Brain pericyte (primary cell): ENCODE data around the gene HCN2.
"Not testable (repeated sequence)": the region's sequence is repeated elsewhere in the genome, so short reads cannot be mapped to it uniquely, and the experiment has no call there.

Source experiments
- DNase-seq: peaks from one replicate; pipeline ENCODE4 v3.0.0-alpha.2; 2012; ENCODE audit warnings: low read depth, low spot score

HCN2 gene

DNA sequence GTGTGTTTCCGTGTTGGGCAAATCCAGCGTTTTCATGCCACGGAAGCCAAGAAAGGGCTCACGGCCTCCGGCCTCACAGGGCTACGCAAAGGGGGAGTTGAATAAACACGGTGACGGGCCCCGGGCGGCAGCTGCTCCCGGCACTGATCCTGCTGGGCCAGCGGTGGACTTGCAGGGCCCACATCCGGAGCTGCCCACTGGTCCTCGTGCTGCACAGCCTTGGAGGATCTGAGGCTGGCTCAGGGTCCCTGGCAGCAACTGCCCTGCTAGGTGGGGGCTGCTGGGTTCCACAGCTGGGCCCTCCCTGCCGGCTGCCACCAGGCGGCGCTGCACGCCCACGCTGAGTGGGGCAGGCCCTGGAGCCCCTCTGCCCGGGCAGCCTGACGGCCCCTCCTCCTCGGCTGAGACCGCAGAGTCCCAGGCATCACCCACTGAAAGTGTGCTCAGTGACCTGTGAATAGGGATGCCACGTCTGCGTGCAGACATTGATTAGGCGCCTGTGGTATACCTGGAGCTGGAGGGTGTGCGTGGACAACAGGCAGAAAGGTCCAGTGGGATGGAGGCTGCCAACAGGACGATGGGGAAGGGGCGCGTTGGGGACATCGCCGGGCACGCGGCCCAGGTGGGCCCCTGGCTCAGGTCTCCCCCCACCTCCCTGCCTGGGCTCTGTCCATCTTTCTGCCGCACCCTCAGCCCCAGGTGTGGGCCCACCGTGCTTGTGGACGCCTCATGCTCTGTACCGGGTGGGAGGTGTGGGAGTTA, 5.3 kb upstream of the HCN2 start:
- no peak for DNase-seq

DNA sequence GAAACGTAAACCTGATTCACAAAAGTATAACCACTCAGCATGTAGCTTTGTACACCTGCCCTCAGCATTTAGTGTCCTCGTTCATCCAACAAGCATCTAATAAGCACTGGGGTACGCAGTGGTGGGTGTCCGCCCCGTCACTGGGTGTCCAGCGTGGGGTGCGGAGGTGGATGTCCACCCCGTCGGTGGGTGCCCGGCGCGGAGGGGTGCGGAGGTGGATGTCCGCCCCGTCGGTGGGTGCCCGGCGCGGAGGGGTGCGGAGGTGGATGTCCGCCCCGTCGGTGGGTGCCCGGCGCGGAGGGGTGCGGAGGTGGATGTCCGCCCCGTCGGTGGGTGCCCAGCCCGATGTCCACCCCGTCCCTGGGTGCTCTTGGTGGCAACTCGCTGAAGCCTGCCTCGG, 4.5 kb upstream of the HCN2 start:
- DNase-seq: not testable (repeated sequence)

DNA sequence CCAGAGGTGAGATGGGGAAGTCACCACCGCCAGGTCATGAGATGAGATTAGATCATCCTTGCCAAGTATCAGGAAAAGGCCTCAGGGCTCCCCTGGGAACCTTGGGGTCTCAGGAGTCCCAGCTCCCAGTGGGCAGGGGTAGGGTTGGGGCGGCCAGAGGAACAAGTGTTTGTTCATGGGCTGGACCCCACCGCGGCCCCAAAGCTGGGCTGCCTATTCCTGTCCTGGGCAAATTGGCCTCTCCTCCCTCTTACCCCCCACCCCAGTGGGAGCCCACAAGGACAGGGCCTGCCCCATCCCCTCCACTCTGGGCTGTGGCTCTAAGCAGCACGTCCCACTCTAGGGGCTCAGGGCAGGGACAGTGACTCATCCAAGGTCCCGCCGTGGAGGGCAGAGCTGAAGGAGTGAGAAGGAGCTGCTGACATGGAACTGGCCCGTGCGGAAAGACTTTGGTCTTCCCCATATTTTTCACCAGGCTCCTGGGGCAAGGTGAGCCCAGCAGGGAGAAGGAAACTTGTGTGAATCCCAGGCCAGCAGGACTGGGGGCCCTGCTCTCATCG, 4.0 kb upstream of the HCN2 start:
- DNase-seq: no peak

DNA sequence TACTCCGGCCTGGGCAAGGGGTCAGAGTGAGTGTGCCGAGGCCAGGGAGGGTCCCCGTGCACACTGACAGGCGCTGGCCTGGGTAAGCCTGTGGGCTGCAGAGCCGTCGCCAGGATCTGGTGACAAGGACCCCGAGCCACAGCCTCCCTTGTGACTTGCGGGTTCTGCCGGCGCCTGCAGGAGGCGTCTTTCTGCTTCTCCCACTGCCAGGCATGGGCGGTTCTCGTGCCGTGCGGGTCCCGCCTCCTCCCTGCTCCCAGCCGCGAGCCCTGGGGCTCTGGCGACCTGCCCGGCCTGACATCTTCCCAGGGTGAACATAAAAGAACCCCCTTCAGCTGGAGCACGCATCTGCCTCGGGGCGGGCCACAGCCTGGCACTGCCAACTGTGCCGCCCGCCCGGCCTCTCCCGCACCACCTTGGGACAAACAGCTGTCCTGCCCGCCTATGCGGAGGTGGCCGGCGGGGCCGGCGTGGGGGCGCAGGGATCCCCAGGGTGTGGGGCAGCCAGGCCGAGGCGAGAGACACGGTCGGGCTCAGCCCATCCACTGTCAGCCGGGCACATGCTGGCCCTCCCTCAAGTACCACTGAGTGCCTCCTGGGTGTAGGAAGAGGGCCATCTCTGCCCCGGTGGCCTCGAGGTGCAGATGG, 1.5 kb upstream of the HCN2 start:
- DNase-seq: peak; percentile 77

DNA sequence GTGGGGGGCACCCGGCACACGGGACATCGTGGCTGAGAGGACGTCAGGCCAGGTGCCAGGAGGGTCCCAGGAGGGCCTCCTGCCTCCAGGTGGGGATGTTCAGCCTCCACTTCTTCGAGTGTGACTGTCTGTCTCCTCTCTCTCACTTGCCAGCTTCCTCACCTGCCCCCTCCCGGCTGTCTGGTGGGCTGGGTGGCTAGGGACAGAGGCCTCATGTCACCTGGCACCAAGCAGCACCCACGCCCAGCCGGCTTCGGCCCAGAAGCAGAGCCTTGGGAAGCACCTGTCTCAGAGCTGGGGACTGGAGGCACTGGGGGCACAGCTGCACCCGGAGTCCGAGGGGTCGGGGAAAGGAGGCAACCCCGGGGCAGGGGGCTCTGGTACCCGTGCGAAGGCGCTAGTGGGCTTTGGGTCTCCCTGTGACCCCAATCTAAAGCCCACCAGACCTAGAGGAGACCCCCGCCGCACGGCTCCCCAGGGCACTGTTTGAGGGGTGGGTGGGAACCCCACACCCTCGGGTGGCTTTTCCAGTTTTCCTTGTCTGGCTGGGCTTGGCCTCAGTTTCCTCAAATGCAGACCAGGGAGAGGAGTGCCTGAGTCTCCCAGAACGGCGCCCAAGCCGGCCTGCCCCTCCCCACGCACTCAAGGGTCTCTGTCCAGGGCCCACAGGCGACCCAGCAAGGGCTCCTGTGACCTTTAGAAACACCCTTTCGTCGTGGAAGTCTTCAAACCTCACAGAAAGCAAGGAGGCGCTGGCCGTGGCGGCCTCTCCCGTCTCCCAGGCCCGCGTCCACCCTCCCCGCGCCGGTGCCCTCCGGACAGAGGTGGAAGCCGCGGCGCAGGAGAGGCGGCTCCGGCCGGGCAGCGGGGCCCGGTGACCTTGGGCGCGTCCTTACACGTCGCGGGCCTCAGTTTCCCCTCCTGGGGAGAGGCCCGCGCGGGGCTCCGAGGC, 664 bp upstream of the HCN2 start:
- DNase-seq: no peak

DNA sequence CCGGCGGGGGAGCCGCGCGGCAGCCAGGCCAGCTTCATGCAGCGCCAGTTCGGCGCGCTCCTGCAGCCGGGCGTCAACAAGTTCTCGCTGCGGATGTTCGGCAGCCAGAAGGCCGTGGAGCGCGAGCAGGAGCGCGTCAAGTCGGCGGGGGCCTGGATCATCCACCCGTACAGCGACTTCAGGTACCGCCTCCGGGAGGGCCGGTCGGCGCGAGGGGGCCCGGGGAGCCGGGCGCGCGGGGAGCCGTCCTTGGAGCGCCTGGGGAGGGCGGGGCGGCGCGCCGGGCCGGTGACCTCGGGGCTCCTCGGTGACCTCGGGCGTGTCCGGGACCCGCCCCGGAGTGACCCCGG, 690 bp downstream of the HCN2 start:
- no peak for DNase-seq

DNA sequence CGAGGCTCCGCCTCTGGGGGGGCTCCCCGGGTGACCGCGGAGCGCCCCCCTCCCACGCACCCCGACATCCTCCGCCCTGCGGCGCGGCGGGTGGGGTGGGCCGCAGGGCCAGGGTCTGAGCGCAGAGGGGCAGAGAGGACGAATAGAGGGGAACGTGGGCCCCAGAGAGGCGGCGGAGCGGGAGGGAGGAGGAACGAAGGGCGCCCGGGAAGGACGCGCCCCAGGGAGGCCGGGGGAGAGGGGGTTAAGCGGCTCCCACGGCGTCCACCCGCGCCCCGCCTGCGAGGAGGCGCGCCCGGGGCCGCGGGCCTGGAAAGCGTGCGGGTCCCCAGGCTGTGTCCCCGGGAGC, 1.0 kb downstream of the HCN2 start:
- DNase-seq: no peak

DNA sequence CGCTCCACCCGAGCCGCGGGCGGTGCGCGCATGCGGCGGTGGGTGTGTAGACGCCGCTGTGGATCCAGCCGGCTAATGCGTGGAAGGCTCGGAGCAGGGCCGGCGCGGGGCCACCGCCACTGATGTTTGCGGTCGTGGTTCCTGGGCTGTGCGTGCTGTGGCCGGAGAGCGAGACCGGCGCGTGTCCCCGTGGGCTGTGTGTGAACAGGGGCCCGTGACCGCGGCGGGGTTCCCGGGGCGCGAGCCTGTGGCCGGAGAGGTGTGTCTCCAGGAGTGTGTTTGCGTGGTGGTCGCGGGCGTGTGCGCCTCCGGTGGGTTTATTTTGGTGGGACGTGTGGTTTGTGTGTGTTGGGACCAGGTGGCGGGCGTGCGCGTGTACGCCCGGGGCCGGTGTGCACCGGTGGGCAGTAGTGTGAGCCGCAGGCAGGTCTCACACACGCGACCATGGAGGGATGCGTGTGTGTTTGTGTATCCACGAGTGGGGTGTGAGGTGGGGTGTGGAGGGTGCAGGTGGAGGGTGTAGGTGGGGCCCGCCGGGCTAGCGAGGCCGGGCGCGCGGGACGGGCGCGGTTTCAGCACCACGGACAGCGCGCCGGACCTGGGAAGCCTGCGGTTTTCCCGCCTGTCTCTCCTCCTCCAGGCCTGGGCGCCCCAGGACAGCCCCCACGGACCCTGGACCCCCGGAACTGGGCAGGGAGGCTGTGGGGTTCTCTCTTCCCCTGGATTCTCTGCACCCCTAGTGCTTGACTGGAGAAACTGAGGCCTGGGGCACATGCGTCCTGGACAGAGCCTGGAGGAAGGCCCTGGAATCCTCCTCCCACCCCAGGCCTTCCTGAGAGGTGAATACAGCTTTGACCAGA, 1.6 kb downstream of the HCN2 start:
- no peak for DNase-seq

DNA sequence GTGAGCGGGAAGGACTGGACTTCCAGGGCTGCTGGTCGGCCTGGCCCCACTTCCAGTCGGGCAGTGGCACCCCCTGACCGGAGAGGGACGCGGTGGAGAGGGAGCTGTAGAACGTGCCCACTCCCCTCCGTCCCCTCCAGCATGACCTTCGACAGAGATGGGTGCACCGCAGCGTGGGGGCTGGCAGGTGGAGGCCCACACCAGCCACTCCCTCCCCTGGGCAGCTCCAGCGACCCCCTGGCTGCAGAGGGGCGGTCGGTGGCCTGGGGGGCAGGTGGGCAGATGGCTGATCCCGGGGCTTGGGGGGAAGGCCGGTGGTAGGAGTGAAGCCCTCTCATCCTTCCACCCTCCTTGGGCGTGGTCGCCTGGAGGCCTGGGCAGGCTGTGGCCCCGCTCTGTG, 2.4 kb downstream of the HCN2 start:
- DNase-seq: no peak

DNA sequence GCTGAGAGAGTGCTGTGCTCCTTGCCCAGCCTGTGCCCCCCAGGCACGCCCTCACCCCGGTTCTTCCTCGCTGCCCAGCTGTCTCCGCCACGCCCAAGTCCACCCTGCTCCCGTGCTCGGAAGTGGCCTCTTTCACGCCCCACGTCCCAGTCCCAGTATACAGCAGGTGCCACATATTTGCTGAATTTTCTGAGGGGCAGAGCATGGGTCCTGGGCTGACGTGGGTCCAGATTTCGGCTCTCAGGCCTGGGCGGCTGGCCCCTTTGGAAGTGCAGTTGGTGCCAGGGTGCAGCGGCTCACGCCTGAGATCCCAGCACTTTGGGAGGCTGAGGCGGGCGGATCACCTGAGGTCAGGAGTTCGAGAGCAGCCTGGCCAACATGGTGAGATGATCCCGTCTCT, 3.4 kb downstream of the HCN2 start:
- no peak for DNase-seq

DNA sequence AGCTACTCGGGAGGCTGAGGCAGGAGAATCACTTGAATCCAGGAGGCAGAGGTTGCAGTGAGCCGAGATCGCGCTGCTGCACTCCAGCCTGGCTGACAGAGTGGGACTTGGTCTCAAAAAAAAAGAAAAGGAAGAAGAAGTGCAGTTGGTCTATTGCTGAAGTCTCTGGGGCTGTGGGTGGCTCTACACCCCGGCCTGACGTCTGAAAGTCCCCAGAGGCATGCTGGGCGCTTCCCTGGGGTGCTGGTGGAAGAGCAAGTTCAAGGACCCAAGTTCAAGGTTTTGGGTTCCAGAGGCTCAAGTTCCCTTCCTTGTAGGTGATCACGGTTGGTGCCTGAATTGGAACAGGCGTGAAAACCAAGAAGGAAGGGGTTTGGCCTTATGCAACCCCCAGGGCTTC, 3.8 kb downstream of the HCN2 start:
- no peak for DNase-seq

DNA sequence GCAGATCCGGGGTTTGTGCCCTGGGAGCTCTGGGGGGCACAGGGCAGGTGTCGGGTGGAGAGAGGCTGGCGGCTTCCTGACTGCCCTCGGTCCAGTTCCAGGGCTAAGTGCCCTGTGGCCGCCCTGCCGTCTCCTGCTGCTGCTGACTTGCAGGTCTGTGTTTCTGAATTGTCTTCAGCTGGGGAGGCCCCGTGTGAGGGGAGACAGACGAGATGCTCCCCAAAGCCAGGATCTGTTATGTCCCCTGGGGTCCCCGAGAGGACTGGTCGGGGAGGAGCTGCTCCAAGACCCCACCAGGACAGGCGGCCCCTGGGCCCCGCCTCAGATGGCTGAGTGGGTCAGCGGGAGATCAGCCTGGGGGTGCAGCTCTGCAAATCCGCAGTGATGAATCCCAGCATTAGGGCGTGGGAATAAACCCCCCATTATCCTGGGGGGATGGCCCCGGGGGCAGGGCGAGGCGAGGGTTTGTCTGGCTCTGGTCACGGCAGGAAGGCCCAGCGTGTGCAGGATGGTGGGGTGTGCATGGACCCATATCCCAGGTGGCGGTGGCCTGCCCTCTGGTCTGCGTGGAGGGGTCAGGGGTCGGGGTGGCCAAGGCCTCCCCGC, 4.7 kb downstream of the HCN2 start:
- DNase-seq: no peak

DNA sequence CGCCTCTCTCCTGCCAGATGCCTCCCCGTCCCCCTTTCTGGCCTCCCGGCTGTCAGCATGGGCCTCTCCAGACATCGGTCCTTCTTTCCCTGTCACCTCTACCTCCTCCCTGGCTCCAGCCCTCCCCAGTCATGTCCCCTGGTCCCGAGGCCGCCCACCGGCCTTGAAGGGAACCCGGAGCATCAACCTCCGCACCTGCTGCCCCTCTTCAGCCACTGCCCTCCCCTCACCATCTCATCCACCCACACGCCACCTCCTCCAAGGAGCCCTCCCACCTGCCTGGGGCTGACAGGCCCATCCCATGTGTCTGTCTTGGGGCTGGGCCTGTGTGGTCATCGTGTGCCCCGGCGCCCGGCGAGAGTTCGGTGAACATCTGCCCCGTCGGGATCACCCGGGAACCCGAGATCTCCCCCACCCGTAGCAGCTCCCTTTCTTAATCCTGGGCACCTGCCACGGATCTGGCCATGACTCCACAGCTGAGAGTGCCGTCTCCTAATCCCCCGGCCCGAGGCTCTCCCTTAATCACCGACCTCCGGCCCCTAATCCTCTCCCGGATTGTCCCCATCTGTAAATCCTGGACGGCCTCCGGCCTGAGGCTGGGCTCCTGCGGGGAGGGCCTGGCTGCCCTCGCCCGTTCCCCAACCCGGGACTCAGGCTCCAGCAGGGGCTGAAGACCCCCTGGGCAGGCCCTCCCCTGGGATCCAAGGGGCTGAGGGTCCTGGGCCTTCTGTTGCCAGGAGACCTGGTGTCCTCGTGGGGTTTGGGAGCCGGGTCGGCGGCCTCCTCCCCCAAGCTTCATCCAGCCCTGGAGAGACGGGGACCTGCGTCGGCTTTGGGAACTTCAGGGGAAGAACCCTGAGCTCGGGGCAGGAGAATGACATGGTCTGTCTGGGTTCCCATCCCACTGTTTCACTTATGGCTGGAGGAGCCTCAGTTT, 5.9 kb downstream of the HCN2 start:
- DNase-seq: no peak

DNA sequence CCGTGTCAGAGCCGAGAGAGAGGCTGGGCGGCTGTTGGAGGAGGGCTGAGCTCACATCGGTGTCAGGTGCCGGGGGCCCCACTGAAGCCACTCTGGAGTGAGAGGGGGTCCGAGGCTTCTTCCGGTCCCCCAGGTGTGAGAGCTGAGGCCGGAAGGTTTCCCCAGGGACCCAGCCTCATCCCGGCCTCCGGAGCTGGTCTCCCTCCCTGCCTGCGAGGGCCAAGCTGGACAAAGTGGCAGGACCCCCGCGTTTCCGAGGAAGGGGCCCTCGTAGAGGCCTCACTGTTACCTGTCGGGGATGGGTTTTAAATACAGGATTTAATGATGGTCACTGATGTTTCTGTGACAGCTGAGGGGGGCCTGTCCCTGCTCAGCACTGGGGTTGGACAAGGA, 6.6 kb downstream of the HCN2 start:
- no peak for DNase-seq

DNA sequence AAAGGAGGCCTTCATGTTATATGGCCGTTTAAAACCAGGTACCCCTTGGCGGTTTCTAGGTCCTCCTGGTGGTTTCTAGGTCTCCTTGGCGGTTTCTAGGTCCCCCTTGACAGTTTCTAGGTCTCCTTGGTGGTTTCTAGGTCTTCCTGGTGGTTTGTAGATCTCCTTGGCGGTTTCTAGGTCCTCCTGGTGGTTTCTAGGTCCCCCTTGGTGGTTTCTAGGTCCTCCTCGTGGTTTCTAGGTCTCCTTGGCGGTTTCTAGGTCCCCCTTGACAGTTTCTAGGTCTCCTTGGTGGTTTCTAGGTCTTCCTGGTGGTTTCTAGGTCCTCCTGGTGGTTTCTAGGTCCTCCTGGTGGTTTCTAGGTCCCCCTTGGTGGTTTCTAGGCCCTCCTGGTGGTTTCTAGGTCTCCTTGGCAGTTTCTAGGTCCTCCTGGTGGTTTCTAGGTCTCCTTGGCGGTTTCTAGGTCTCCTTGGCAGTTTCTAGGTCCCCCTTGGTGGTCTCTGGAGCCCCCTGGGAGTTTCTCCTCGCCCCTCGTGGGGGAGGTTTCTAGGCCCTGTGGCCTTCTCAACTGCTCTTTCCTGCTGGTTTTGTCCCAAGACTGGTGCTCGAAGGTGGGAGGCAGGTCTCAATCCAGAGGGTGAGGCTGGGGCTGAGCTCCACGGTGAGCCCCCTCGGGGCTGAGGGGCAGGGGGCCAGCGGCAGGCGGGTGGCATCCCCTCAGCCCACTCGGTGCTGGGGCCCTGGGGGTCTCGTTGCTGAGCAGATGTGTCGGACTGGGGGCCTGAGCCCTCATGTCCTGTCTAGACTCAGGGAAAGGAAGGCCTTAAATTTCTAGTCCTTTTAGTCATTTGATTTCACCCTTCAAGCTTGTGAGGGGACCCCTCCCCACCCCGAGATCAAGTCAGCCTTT, 8.0 kb downstream of the HCN2 start:
- DNase-seq: no peak

DNA sequence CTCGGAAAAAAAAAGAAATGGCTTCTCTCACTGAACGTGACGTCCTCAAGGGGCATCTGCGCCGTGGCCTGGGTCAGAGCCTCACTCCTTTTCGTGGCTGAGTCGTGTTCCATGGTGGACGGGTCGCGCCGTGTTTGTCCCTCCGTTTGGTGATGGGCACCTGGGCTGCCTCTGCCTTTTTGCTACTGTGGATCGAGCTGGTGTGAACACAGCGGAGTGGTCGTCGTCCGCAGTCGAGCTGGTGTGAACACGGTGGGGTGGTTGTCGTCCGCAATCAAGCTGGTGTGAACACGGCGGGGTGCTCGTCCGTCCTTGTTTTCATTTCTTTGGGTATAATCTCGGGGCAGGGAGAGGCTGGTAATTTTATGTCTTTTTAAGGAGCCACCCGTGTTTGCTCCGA, 11.6 kb downstream of the HCN2 start:
- no peak for DNase-seq

DNA sequence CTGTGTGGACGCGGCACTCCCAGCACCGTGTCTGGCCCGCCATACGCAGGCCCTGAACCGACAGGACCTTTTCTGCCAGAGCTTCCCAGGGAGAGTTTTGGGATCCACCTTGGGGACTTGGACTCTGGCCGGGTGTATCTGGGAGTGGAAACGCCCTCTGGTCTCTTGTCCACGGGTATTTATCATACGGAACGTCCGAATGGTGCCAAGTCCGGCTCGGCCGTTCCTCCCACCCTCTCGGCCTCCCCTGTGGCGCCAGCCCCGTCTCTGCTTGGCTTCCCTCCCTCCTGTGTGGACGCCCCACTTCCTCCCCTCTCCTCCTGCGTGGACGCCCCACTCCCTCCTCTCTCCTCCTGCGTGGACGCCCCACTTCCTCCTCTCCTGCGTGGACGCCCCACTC, 12.1 kb downstream of the HCN2 start:
- DNase-seq: no peak

DNA sequence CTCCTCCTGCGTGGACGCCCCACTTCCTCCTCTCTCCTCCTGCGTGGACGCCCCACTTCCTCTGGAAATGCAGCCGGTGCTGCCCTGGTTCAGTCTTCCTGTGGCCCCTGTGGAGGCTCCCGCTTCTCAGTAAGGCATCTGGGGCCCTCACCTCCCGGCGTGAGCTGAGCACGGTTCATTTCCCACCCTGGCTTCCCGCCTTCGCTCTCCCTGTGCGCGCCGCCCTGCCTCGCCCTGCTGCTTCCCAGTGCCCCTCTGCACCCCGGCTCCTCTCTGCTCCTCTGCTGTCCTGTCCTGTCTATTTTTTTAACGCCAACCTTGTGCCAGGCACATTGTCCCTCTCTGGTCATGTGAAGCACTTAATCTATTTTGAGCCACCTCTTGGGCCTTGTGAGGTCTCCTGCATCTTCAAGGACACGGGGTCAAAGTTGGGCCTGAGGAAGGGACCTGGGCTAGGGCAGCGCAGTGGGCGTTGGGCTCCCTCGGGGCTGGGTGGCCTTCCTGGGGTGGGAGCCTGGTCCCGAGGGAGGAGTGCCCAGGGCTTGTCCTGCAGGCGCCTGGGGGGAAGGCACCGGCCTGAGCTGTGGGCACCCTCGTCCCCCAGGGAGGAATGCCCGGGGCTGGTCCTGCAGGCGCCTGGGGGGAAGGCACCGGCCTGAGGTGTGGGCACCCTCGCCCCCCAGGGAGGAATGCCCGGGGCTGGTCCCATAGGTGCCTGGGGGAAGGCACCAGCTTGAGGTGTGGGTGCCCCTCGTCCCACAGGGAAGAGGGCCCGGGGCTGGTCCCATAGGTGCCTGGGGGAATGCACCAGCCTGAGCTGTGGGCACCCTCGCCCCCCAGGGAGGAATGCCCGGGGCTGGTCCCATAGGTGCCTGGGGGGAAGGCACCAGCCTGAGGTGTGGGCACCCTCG, 13.0 kb downstream of the HCN2 start:
- no peak for DNase-seq
